HepG2 (cell line): ENCODE results near the gene OPRL1. TPM values are rescaled to one million over a fixed set of nuclear protein-coding genes. Genes with fewer than 3 reads are reported as not detected.

Experiments
- ATAC-seq: fragments of 200-7000 bp; cut with Tn5 transposase; 3 replicates; pipeline ENCODE4 v1.9.1; 2020; ENCODE audit warnings: mild to moderate bottlenecking, moderate library complexity
- BruUV-seq: library from RNA; stranded (reverse); fragments of 400-500 nt; replicated peaks from 2 replicates; lab custom pipeline; 2021; lab: Mats Ljungman, UMichigan
- CTCF ChIA-PET: fragments of 300-600 bp; formaldehyde crosslinking; extraction: SDS; loops from one replicate; lab custom pipeline; 2021; ENCODE audit warnings: low total read pairs, inconsistent platforms, low intra/inter-chr PET ratio; lab: Yijun Ruan, JAX
- POLR2A ChIA-PET: fragments of 350-600 bp; sonication (Branson Sonifier 250); formaldehyde crosslinking; loops from one replicate; lab custom pipeline; 2020; ENCODE audit warnings: antibody characterized with exemption, inconsistent platforms; lab: Yijun Ruan, JAX
- DNase-seq: peaks from one replicate; pipeline ENCODE4 v3.0.0-alpha.2; 2015; ENCODE audit warnings: low spot score
- FAIRE-seq: peaks from 3 replicates; lab custom pipeline; 2011; peaks lifted over from hg19 to GRCh38; lab: Jason Lieb, UNC
- H2AFZ ChIP-seq: one replicate; pipeline ENCODE4 v1.6.1; 2011; ENCODE audit warnings: low read length, inconsistent platforms
- H3K27ac ChIP-seq: fragments of 300-600 bp; 3 replicates; pipeline ENCODE4 v1.8.0; 2011; ENCODE audit warnings: mixed run types, mild to moderate bottlenecking, mixed read lengths, low read length, inconsistent platforms; ENCODE audit not compliant: insufficient read depth; ENCODE audit errors: extremely low read length
- H3K27me3 ChIP-seq, 2 experiments: fragments of 200-600 bp in 1 of 2; 2 replicates in 1 of 2; 3 replicates in 1 of 2; pipeline versions ENCODE4 v1.6.0 to v1.8.0; 2011; ENCODE audit warnings: low read length in 2 of 2, mild to moderate bottlenecking in 2 of 2, moderate library complexity in 2 of 2, inconsistent platforms in 1 of 2; ENCODE audit not compliant: insufficient read depth in 2 of 2, control insufficient read depth in 1 of 2
- H3K36me3 ChIP-seq, 2 experiments: fragments of 200-600 bp in 1 of 2; replicated peaks in 1 of 2; 2 replicates in 1 of 2; 3 replicates in 1 of 2; pipeline versions ENCODE4 v1.5.1 to v1.8.0; 2011; ENCODE audit warnings: low read length in 2 of 2, inconsistent platforms in 1 of 2; ENCODE audit not compliant: insufficient read depth in 2 of 2, control insufficient read depth in 1 of 2
- H3K4me1 ChIP-seq: 2 replicates; pipeline ENCODE4 v1.5.1; 2012; ENCODE audit warnings: low read length, inconsistent platforms; ENCODE audit not compliant: insufficient read depth
- H3K4me2 ChIP-seq: 2 replicates; pipeline ENCODE4 v1.6.0; 2011; ENCODE audit warnings: low read depth, low read length, inconsistent platforms
- H3K4me3 ChIP-seq, 3 experiments: fragments of 200-600 bp in 1 of 3; sonication (generic), shearing (Covaris generic) in 1 of 3; replicated peaks in 1 of 3; 2 replicates each; pipeline ENCODE4 v1.5.1; 2011 to 2016; ENCODE audit warnings: low read length in 3 of 3, inconsistent platforms in 2 of 3, low read depth in 2 of 3, mild to moderate bottlenecking in 2 of 3, control low read depth in 1 of 3, mixed read lengths in 1 of 3; ENCODE audit not compliant: insufficient read depth in 1 of 3
- H3K79me2 ChIP-seq: one replicate; pipeline ENCODE4 v1.6.1; 2011; ENCODE audit warnings: low read length, inconsistent platforms; ENCODE audit not compliant: insufficient read depth
- H3K9ac ChIP-seq: 2 replicates; pipeline ENCODE4 v1.6.0; 2011; ENCODE audit warnings: mild to moderate bottlenecking, low read depth, low read length, inconsistent platforms; ENCODE audit not compliant: insufficient read depth
- H3K9me3 ChIP-seq: 2 replicates; pipeline ENCODE4 v1.5.1; 2012; ENCODE audit warnings: mild to moderate bottlenecking, low read length
- H4K20me1 ChIP-seq: 2 replicates; pipeline ENCODE4 v1.6.0; 2011; ENCODE audit warnings: inconsistent platforms, mild to moderate bottlenecking, low read length, moderate library complexity; ENCODE audit not compliant: insufficient read depth
- CHD2 ChIP-seq: IDR thresholded peaks from 2 replicates; pipeline ENCODE4 v1.6.1; 2011; ENCODE audit warnings: low read depth, low read length, improper control_type of control experiment
- CHD4 ChIP-seq: fragments of 200-600 bp; sonication (generic); IDR thresholded peaks from 2 replicates; pipeline ENCODE4 v1.7.0; 2017; ENCODE audit warnings: mild to moderate bottlenecking, low read length, borderline replicate concordance
- ELF1 ChIP-seq: sonication (generic); formaldehyde crosslinking; IDR thresholded peaks from 2 replicates; pipeline ENCODE4 v1.4.0; 2020; ENCODE audit warnings: missing genetic modification reagents
- MATR3 ChIP-seq: sonication (generic); formaldehyde crosslinking; IDR thresholded peaks from 2 replicates; pipeline ENCODE4 v1.4.0; 2020; ENCODE audit warnings: missing genetic modification reagents
- NBN ChIP-seq: fragments of 450-650 bp; conservative IDR thresholded peaks from 2 replicates; pipeline ENCODE4 v1.6.1; 2017
- NFYB ChIP-seq: sonication (generic); formaldehyde crosslinking; IDR thresholded peaks from 2 replicates; pipeline ENCODE4 v1.4.0; 2020; ENCODE audit warnings: missing genetic modification reagents
- NONO ChIP-seq, 2 experiments: fragments of 450-650 bp in 1 of 2; sonication (generic) in 1 of 2; formaldehyde crosslinking in 1 of 2; IDR thresholded peaks in 1 of 2; conservative IDR thresholded peaks in 1 of 2; 2 replicates each; pipeline versions ENCODE4 v1.6.1 to v1.8.0; 2017 to 2022; ENCODE audit warnings: mild to moderate bottlenecking in 1 of 2, missing genetic modification reagents in 1 of 2, moderate library complexity in 1 of 2
- NR1H2 ChIP-seq: sonication (generic); formaldehyde crosslinking; IDR thresholded peaks from 2 replicates; pipeline ENCODE4 v1.8.1; 2022; ENCODE audit warnings: low read depth, missing genetic modification reagents, borderline replicate concordance
- PHF21A ChIP-seq: sonication (generic); formaldehyde crosslinking; IDR thresholded peaks from 2 replicates; pipeline ENCODE4 v1.5.0; 2020; ENCODE audit warnings: mild to moderate bottlenecking, missing genetic modification reagents
- RBFOX2 ChIP-seq: fragments of 200-400 bp; formaldehyde crosslinking; IDR thresholded peaks from 2 replicates; pipeline ENCODE4 v1.6.1; 2017; ENCODE audit warnings: low read depth, mild to moderate bottlenecking, low read length
- XRCC5 ChIP-seq: fragments of 200-400 bp; formaldehyde crosslinking; optimal IDR thresholded peaks from 2 replicates; pipeline ENCODE3; 2017; ENCODE audit warnings: mild to moderate bottlenecking, low read length
- ZKSCAN8 ChIP-seq: IDR thresholded peaks from 2 replicates; pipeline ENCODE4 v1.6.1; 2016; ENCODE audit warnings: borderline replicate concordance, missing genetic modification reagents, missing compliant biosample characterization
- ZNF333 ChIP-seq: sonication (generic); formaldehyde crosslinking; IDR thresholded peaks from 2 replicates; pipeline ENCODE4 v1.4.0; 2020; ENCODE audit warnings: mild to moderate bottlenecking, missing genetic modification reagents, borderline replicate concordance
- ZNF616 ChIP-seq: sonication (generic); formaldehyde crosslinking; IDR thresholded peaks from 2 replicates; pipeline ENCODE4 v1.5.0; 2020; ENCODE audit warnings: low read depth, mild to moderate bottlenecking, missing genetic modification reagents
- WGBS: methylation state at CpG from one replicate; pipeline ENCODE4 v1.1.6; 2017; ENCODE audit warnings: low lambda C conversion rate; 5-methylcytosine and 5-hydroxymethylcytosine counted together
- in situ Hi-C: cut with HindIII; loops from 2 replicates; pipeline ENCODE4 v1.10.0; 2017; ENCODE audit warnings: low pct_unique_long_range_greater_than_20kb; ENCODE audit not compliant: extremely low pct_ligation_motif_present
- intact Hi-C: fragments of 100-400 bp; cut with micrococcal nuclease; formaldehyde crosslinking; loops from one replicate; pipeline ENCODE4 v1.10.0; 2022; ENCODE audit not compliant: unreplicated experiment
- polyA plus RNA-seq, 8 experiments: library from polyadenylated mRNA; depleted of rRNA in 3 of 8; stranded (reverse) in 7 of 8; unstranded in 1 of 8; fragments of >200 nt; fragmentation: Illumina TruSeq in 4 of 8; extraction: Trizol in 4 of 8; gene quantifications; 2 replicates each; pipeline versions ENCODE4 v1.2.1 to v1.2.3, GENCODE V29; 2011 to 2016; ENCODE audit warnings: low read depth in 4 of 8, missing spikeins in 1 of 8, mixed read lengths in 1 of 8; ENCODE audit not compliant: insufficient read depth in 1 of 8
- total RNA-seq, 5 experiments: library from RNA; depleted of rRNA; stranded (reverse); fragments of >200 nt; fragmentation: Illumina TruSeq; extraction: Trizol; gene quantifications; 2 replicates each; pipeline ENCODE4 v1.2.3, GENCODE V29; 2016; ENCODE audit warnings: low read depth in 1 of 5
- TF ChIP-seq, protein P1 (sequence below): IDR thresholded peaks from 2 replicates; pipeline ENCODE4 v1.6.1; 2016; ENCODE audit warnings: missing compliant biosample characterization, missing genetic modification reagents, borderline replicate concordance
- TF ChIP-seq, protein P2 (sequence below): sonication (generic); formaldehyde crosslinking; IDR thresholded peaks from one replicate; pipeline ENCODE4 v1.5.1; 2020; ENCODE audit warnings: mild to moderate bottlenecking, missing genetic modification reagents; ENCODE audit errors: not compliant biosample characterization
- TF ChIP-seq, protein P3 (sequence below): IDR thresholded peaks from 2 replicates; pipeline ENCODE4 v1.6.1; 2012; ENCODE audit warnings: inconsistent platforms

The OPRL1 gene
- total and polyA plus RNA-seq, 2 of the 13 experiments (the other 11 are each of a cell fraction or from before 2014, with no cell fraction given), result 0.35 to 0.71 TPM

DNA sequence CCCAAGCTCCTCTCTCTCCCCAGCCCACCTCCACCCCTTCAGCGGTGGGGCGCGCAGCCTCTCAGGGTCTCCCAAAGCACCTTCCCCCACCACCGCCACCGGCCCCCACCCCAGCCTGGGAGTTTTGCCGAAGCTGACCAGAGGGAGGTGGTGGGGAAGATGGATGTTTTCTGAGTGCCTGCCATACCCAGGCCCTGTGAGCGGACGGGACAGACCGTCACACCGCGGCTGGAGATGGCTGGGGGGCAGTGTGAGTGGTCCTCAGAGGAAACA lies 38.2 kb upstream of the OPRL1 start:
- ATAC-seq, result peak; percentile 14
- Histone ChIP-seq H3K4me3 (peak overlapping the region; percentile 70 to 89 (median 89)), H4K20me1 (no peaks in the 10 kb centered on the region), H2AFZ (no peak overlapping the region), H3K9ac (peak overlapping the region; percentile 86), H3K4me1 (peaks cover 77% of the 10 kb centered on the region), H3K4me2 (peak overlapping the region; percentile 94), H3K9me3 (no peaks in the 10 kb centered on the region), H3K79me2 (peaks cover 11% of the 10 kb centered on the region), H3K36me3 (no peaks in the 10 kb centered on the region), H3K27ac (peak overlapping the region; percentile 45), H3K27me3 (no peaks in the 10 kb centered on the region)
- no TSS peak for BruUV-seq
- 2% methylated on average over 11 of the region's 11 CpGs for WGBS
- POLR2A ChIA-PET, result interaction anchor here (3.6 to 10.1 kb wide), 4 partner anchors 12 to 62 kb away, joined by 32 to 252 read pairs (median 40); partner anchors contain the start of genes PRPF6, SAMD10, SOX18 and TCEA2
- DNase-seq, result no peak
- CTCF ChIA-PET, result no interaction called here
- intact Hi-C loops (no loop called here), in situ Hi-C loops (no loop called here)
- FAIRE-seq, result peak; percentile 46
- TF ChIP-seq ELF1 (CRISPR knock-in tag) (no peak), CHD4 (no peak), NFYB (CRISPR knock-in tag) (no peak), ZNF333 (CRISPR knock-in tag) (no peak), XRCC5 (peak; percentile 60), MATR3 (CRISPR knock-in tag) (no peak), ZNF616 (CRISPR knock-in tag) (no peak), NBN (no peak), NONO (IDR thresholded peaks at IDR 0.05) (no peak), NONO (CRISPR knock-in tag; conservative IDR thresholded peaks at IDR 0.05) (peak; percentile 41; the same call in 1 of the 2 replicates), ZKSCAN8 (CRISPR knock-in tag) (no peak), NR1H2 (no peak), CHD2 (no peak), PHF21A (CRISPR knock-in tag) (no peak), RBFOX2 (no peak)
- TF ChIP-seq, protein P1, sequence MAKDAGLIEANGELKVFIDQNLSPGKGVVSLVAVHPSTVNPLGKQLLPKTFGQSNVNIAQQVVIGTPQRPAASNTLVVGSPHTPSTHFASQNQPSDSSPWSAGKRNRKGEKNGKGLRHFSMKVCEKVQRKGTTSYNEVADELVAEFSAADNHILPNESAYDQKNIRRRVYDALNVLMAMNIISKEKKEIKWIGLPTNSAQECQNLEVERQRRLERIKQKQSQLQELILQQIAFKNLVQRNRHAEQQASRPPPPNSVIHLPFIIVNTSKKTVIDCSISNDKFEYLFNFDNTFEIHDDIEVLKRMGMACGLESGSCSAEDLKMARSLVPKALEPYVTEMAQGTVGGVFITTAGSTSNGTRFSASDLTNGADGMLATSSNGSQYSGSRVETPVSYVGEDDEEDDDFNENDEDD (CRISPR knock-in tag), result no peak
- TF ChIP-seq, protein P2, sequence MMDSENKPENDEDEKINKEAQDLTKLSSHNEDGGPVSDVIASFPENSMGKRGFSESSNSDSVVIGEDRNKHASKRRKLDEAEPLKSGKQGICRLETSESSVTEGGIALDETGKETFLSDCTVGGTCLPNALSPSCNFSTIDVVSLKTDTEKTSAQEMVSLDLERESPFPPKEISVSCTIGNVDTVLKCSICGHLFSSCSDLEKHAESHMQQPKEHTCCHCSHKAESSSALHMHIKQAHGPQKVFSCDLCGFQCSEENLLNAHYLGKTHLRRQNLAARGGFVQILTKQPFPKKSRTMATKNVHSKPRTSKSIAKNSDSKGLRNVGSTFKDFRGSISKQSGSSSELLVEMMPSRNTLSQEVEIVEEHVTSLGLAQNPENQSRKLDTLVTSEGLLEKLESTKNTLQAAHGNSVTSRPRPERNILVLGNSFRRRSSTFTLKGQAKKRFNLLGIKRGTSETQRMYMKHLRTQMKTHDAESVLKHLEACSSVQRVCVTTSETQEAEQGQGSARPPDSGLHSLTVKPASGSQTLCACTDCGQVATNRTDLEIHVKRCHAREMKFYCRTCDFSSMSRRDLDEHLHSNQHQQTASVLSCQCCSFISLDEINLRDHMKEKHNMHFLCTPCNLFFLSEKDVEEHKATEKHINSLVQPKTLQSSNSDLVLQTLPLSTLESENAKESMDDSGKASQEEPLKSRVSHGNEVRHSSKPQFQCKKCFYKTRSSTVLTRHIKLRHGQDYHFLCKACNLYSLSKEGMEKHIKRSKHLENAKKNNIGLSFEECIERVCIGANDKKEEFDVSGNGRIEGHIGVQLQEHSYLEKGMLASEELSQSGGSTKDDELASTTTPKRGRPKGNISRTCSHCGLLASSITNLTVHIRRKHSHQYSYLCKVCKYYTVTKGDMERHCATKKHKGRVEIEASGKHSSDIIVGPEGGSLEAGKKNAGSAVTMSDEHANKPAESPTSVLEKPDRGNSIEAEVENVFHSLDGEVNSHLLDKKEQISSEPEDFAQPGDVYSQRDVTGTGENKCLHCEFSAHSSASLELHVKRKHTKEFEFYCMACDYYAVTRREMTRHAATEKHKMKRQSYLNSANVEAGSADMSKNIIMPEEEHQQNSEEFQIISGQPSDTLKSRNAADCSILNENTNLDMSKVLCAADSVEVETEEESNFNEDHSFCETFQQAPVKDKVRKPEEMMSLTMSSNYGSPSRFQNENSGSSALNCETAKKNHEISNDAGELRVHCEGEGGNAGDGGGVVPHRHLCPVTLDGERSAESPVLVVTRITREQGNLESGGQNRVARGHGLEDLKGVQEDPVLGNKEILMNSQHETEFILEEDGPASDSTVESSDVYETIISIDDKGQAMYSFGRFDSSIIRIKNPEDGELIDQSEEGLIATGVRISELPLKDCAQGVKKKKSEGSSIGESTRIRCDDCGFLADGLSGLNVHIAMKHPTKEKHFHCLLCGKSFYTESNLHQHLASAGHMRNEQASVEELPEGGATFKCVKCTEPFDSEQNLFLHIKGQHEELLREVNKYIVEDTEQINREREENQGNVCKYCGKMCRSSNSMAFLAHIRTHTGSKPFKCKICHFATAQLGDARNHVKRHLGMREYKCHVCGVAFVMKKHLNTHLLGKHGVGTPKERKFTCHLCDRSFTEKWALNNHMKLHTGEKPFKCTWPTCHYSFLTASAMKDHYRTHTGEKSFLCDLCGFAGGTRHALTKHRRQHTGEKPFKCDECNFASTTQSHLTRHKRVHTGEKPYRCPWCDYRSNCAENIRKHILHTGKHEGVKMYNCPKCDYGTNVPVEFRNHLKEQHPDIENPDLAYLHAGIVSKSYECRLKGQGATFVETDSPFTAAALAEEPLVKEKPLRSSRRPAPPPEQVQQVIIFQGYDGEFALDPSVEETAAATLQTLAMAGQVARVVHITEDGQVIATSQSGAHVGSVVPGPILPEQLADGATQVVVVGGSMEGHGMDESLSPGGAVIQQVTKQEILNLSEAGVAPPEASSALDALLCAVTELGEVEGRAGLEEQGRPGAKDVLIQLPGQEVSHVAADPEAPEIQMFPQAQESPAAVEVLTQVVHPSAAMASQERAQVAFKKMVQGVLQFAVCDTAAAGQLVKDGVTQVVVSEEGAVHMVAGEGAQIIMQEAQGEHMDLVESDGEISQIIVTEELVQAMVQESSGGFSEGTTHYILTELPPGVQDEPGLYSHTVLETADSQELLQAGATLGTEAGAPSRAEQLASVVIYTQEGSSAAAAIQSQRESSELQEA (CRISPR knock-in tag), result no peak
- TF ChIP-seq, protein P3, sequence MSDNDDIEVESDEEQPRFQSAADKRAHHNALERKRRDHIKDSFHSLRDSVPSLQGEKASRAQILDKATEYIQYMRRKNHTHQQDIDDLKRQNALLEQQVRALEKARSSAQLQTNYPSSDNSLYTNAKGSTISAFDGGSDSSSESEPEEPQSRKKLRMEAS, result no peak; the same call in 1 of the 2 replicates
